Spleen (tissue), 7 donors: ENCODE results near the gene SH2D7.

Experiments used
- CTCF ChIP-seq, 11 experiments: fragments of 200-600 bp in 7 of 11; fragments of 450-650 bp in 4 of 11; sonication (generic) in 4 of 11; IDR thresholded peaks in 8 of 11; conservative IDR thresholded peaks in 3 of 11; 1 replicate in 7 of 11; 2 replicates in 4 of 11; pipeline versions ENCODE4 v1.4.0 to v1.8.0; 2016 to 2021; ENCODE audit warnings: antibody characterized with exemption in 11 of 11, inconsistent platforms in 4 of 11, mild to moderate bottlenecking in 1 of 11
- POLR2A ChIP-seq, 3 donors: fragments of 450-650 bp; IDR thresholded peaks; one replicate each; pipeline ENCODE4 v1.5.1; 2017; ENCODE audit warnings: antibody characterized with exemption in 3 of 3, mild to moderate bottlenecking in 1 of 3
- donor health status: DM: no; HTN: no; CAD: no; lungs with moderate emphysema.
- donor health status: DM: no; HTN: no; CAD: no.
- donor health status: DM: no; HTN: no; CAD: no.

- TF ChIP-seq CTCF (IDR thresholded peaks at IDR 0.05 in 8 of 11, conservative IDR thresholded peaks at IDR 0.05 in 3 of 11): no peak
- no peak for TF ChIP-seq POLR2A (IDR thresholded peaks at IDR 0.05)
These were observed 12.9 kb upstream of the SH2D7 start for GRCh38 chr15:78079298-78080087.
